GM19238 (cell line): ENCODE data around the gene IZUMO4.
"Not testable (repeated sequence)": the region's sequence is repeated elsewhere in the genome, so short reads cannot be mapped to it uniquely, and the experiment has no call there.

ENCODE experiments used
- DNase-seq: peaks from one replicate; pipeline ENCODE4 v3.0.0; 2011; ENCODE audit warnings: low spot score; ENCODE audit not compliant: insufficient read length

The IZUMO4 gene

GRCh38 chr19:2122251-2122650 lies 25.5 kb downstream of the IZUMO4 start:
- no peak for DNase-seq

DNA sequence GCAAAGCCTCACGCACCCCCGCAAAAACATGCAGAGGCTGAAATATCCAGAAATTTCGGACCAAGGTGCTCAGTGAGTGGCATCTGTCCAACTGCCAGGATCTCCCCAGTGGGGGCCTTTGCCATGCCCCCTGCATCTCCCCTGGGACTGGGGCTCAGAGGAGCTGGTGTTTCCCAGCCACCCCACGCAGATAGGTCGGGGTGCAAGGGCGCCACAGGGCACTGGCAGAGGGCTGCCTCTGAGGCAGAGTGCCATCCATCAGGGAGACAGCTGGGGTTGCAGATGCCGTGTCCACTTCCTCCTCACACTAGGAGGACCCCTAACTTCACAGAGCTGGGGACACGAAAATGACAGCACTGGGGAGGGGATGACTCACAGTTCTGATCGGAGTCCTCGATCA lies 26.3 kb downstream of the IZUMO4 start:
- no peak for DNase-seq

DNA sequence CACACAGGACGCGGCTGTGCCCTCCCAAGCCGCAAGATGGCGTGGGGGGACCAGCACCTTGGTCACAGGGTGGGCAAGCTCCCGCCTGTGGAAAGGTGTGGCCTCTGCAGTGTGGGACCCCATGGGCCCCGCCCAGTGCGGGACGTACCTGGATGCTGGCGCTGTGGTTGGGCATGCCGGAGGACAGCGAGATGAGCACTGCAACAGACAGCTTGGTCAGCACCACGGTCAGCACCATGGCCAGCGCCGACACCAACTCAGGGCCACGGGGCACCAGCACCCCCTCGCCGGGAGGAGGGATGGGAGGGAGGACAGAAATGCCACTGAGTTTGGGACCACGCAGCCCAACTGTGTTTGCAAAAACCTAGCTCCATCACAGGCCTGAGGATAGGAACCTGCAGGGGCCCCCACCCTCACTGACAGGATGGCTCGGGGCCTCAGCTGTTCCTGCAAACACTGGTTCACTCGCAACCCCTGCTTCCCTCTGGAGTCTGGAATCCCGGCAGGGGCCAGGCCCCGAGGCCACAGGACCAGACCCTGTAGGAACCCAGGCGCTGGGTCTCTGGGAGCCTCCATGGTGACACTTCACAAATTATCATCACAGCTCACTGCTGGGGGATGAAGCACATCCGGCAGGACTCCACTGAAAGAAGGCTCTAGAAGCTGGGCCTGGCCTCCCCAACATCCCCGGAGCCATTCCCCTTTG lies 27.1 kb downstream of the IZUMO4 start:
- DNase-seq: no peak

GRCh38 chr19:2126879-2127518 lies 30.3 kb downstream of the IZUMO4 start:
- DNase-seq: no peak

DNA sequence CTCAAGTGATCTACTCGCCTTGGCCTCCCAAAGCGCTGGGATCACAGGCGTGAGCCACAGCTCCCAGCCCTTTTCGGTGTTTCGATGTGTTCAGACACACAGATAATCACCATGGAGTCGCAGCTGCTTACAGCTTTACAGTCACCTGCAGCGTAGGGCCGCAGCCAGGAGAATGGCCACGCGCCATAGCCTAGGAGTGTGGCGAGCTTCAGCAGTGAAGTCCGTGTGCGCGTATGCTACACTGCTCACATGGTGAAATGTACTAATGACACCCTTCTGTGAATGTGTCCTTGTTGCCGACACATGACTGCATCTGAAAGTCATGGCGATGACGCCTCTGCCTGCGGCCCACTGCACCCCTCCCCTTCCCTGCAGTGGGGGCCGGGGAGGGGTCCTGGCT lies 31.0 kb downstream of the IZUMO4 start:
- no peak for DNase-seq

- DNase-seq: not testable (repeated sequence)
These were observed 31.5 kb downstream of the IZUMO4 start for GRCh38 chr19:2128252-2128651.

GRCh38 chr19:2129022-2129421 lies 32.3 kb downstream of the IZUMO4 start:
- no peak for DNase-seq

DNA sequence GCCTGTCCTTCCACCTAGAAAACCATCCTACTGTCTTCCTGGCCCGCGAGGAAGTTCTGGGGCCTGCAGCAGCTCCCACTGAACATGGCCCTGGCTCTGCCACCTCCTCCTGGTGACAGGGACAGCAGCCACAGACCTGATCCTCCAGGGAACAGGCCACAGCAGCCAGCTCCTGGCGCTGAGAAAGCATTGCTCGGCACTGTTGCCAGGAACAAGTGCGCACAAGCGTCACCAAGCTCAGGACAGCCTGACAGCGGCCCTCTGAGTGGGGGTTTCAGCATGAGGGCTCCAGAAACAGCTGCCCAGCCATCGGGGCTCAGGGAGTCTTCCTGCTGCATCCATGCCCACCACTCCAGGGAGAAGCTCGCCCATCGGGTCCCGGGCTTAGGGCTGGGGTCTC lies 32.8 kb downstream of the IZUMO4 start:
- no peak for DNase-seq

DNA sequence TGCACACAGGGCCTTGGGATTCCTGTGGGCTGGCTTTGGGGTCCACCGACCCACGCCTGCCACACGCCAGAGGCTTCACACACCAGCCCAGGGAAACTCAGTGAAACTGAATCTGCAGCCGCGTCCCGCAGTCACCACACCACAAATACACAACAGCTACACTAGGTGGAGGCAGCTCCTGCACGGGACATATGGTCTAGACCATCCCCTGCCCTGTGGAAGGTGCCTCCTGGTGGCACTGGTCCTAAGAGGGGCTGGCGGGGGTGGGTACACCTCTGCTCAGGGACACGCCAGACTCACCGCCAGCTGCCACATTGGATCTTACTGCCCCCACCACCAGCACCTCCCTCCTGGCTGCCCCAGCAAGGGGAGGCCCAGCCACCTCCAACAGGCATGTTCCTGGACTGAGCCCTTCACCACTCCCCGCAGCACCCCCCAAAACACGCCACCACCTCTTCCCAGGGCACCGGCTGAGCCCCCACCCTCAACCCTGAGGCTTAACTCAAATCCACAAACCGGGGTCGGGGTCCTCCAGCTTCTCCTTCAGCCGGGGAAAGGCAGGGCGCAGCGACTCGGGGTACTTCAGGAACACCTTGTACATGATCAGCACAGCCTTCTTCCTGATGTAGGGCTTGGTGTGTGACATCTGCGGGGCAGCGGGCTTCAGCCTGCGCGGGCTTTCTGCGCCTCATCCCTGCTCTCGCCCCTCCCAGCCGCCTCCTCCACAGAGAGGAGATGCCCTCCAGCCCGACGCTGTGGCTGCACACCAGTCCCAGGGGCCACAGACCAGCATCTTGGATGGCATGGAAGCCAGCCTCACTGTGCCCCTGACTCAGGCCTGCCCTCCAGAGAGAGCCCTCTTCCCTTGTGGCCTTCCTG lies 33.4 kb downstream of the IZUMO4 start:
- DNase-seq: no peak

GRCh38 chr19:2131012-2131975 lies 34.6 kb downstream of the IZUMO4 start:
- not testable (repeated sequence) for DNase-seq

DNA sequence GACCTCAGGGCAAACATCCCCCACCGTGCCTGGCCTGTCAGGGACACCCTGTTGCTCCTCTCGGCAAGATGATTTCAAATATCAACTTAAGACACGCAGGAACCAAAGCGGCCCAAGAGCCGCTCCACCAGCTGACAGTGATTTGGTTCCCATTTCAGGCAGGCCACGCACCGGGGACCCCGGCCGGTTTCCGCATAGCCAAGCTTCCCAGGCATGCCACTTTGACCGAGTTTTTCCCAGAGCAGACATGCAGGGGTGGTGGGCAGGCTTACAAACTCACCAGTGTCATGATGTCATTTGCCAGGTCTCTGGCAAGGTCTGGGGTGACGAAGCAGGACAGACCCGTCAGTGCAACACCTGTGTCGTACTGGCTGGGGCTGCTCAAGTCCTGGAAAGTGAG lies 35.5 kb downstream of the IZUMO4 start:
- no peak for DNase-seq

DNA sequence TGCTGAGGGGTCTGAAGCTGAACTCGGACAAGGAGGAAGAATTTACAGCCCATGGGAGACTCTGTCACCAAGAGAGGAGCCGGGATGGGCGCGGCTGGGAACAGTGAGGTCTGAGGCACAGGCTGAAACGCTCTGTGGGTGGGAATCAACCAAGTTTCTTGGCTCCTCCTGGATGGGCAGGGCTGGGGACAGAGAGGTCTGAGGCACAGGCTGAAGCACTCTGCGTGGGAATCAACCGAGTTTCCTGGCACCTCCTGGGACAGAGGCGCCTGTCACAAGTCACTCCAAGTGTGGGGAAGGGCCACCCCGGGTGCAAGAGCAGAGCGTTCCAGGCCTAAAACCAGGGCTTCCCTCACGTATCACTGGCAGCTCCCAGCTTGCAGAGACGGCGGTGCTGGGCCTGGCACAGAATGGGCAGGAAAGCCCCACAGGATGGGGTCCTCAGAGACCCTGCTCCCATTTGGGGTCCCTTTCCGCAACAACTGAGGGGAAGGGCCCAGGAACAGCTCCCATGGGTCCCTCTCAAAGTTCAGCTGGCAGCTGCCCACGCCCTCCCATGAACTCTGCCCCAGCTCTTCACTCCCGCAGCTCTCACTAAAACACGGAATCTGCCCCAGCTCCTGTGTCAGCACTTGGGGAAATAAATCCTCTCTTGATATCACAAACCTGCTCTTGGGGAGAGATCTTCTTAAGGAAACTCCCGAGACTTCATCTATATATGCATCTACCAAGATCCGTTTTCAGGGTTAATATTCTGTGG lies 36.2 kb downstream of the IZUMO4 start:
- DNase-seq: no peak

DNA sequence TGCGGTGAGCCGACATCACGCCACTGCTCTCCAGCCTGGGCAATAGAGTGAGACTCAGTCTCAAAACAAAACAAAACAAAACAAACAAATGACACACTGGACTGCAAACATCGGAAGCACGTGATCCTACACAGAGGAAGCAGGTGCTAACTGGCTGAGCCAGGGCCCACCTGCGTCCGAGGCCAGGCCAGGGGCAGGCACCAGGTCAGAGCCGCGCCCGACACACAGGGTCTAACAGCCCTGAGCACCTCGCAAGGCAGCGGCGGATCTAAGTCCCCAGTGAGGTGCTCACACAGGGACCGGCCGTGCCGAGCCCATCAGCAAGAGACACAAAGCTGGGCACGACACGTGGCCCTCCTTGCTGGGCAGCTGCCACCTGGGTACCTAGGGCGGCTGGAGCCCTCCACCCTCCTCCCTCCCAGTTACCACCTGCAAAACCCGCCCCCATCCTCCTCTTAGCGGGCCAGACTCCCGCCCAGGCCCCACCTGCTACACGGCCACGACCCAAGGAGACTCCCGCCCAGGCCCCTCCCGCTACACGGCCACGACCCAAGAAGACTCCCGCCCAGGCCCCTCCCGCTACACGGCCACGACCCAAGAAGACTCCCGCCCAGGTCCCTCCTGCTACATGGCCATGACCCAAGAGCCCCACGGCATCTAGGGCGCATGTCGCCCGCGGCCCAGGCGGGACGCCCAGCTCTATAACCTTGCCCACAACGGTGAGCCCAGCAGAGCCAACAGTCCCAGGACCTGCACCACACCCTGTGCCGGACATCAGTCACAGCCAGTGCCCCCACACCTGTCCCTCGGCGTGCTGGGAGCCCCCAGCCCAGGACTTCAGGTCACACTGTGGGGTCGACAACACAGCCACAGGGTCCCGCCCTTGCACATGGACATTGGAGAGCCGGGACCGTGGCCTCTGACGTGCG lies 39.0 kb downstream of the IZUMO4 start:
- no peak for DNase-seq

- no peak for DNase-seq
These were observed 40.1 kb downstream of the IZUMO4 start for GRCh38 chr19:2136796-2137195.

GRCh38 chr19:2138061-2138728 lies 41.5 kb downstream of the IZUMO4 start:
- no peak for DNase-seq

- no peak for DNase-seq
These were observed 42.8 kb downstream of the IZUMO4 start for GRCh38 chr19:2139385-2140137.

DNA sequence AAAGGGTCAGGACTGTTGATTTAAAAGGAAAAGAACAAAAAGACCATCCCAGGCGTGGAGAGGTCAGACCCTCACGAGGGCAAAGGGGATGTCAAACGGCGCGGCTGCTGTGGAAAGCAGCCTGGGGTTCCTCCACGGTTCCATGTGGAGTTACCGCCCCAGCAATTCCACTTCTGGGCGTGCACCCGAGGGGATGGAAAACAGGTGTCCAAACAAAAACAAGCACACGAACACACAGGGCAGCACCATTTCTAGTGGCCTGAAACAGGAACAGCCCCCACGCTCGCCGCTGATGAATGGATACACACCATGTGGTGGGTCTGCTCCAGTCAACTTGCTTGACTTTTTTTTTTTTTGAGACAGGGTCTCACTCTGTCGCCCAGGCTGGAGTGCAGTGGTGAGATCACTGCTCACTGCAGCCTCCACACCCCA lies 43.4 kb downstream of the IZUMO4 start:
- no peak for DNase-seq
